GM19395 (cell line): ENCODE data around the gene TNF.

ENCODE experiments used
- ATAC-seq: cut with Tn5 transposase; IDR thresholded peaks from one replicate; pipeline ENCODE4 v1.9.1; 2021; ENCODE audit warnings: mild to moderate bottlenecking, moderate library complexity; ENCODE audit not compliant: unreplicated experiment

Gene TNF

GRCh38 chr6:31575335-31575901 lies at the start of gene TNF:
Gene TNF (plus strand): TSS chr6:31575565. CDS start chr6:31575742, 177 bp downstream.
- ATAC-seq = no peak

- no peak for ATAC-seq
Observed at GRCh38 chr6:31525932-31526591, 49.3 kb upstream of the TNF start.

DNA sequence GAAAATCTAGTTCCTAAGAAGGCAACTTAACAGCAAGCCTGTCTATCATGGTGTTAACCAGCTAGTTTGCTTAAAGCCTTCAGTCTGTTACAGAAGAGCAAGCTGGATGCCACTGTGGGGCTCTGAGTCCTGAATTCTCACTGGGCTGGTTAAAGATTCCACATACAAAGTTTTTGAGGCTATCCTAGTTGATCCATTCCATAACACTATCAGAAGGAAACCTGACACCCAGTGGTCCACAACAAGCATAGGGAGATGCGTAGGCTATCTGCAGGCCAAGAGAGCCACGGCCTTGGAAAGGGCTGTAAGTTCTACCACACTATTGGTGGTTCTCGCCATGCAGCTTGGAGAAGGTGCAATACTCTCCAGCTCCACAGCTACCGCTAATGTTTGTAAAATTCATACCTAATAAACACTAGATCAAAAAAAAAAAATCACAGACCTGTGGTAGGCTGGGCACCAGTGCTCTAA lies 47.0 kb upstream of the TNF start:
- no peak for ATAC-seq

DNA sequence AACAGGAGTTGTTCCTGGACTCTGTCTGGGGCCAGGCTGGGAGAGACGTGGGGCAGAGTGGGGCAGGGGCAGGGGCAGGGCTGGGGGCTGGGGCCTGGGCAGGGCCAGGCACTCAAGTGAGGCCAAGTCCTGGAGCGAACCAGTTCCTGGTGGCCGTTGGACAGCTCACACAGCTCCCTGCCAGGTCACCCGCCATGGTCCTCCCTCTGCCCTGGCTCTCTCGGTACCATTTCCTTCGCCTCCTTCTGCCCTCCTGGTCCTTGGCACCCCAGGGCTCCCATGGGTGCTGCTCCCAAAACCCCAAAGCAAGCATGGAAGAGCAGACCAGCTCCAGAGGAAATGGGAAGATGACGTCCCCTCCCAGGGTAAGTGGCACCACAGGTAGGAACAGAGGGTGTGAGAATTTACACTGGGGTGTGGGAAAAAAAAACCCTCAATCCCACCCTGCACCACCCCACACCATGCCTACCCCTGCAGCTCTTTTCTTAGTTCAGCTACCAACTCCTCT lies 46.5 kb upstream of the TNF start, which contains the start of gene MCCD1:
Gene MCCD1 (plus strand): TSS at position 142 of the 508 bp plus-strand sequence. CDS start 53 bp downstream, at position 195.
- ATAC-seq = no peak

DNA sequence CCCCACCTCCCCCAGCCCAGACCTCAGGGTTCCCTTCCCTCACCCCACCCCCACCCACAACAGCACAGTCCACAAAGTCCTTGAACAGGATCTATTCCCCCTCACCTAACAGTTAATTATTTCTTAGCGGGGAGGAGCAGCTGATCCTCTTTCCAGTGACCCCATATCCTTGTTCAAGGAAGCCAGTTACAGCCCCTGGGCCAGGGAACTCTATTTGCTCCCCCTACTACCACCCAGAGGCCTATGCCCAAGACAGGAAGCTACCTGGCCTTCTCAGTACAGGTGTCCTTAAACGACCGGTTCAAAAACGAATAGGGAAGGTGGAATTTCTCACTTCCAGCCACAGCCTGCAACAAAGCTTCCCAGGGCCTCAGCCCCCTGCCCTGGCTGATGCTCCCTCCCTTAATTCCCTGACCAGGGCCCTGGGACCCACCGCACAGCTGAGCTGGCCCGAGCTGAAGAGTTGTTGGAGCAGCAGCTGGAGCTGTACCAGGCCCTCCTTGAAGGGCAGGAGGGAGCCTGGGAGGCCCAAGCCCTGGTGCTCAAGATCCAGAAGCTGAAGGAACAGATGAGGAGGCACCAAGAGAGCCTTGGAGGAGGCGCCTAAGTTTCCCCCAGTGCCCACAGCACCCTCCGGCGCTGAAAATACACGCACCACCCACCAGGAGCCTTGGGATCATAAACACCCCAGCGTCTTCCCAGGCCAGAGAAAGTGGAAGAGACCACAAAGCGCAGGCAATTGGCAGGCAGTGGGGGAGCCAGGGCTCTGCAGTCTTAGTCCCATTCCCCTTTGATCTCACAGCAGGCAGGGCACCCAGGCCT lies 45.8 kb upstream of the TNF start:
- no peak for ATAC-seq

DNA sequence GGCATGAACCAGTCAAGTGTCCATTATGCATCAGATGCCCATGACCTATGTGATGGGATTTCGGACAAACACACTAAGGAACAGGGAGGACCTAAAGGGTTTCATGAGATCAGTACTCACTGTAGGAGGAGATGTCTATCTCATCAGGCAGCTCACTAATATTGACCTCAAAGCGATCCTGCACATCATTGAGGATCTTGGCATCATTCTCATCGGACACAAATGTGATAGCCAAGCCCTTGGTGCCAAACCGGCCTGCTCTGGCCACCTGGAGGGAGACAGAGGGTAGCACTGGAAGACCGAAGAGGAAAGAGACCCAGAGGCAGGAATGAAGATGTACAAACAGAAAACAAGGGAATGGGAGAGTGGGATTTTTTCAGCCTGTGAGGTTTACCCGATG lies 44.7 kb upstream of the TNF start:
- no peak for ATAC-seq

DNA sequence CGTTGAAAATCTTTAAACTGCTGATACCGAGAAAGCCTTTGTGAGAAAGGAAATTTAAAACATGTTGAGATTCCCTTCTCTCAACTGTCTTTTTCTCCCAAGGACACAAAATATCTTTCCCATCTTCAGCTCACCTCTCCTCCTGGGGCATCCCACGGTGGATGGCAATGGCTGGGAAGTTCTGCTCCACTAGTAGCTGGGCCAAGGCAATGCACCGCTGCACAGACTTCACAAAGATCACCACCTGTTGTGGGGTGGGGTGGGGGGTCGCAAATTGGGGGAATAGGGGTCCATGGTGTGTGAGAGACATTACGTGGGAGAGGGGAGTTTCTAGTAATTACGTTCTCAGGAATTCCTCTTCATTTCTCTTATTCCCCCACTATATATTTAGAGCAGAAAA lies 44.2 kb upstream of the TNF start:
- no peak for ATAC-seq

DNA sequence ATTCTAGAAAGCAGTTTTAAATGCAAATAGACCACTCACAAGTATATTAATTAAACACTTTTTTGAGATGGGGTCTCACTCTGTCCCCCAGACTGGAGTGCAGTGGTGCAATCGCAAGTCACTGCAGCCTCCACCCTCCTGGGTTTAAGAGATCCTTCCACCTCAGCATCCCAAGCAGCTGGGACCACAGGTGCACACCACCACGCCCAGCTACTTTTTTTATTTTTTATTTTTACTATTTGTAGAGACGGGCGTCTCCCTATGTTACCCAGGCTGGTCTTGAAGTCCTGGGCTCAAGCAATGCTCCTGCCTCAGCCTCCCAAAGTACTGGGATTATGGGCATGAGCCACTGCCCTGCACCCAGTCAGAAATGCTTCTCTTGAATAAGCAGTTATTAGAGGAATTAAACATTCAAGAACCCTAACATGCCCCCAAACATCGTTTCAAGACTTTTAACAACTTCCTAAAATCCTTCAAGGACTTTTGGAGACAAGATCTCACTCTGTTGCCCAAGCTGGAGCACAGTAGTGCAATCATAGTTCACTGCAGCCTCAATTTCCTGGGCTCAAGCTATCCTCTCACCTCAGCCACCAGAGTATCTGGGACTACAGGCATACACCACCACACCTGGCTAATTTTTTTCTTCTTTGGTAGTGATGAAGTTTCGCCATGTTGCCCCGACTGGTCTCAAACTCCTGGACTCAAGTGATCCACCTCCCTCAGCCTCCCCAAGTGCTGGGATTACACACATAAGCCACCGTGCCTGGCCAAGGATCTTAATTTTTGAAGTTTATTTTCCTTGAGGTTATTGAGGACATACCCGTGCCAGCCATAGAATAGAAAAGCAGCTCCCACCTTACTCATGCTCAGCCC lies 43.4 kb upstream of the TNF start:
- no peak for ATAC-seq

GRCh38 chr6:31532644-31533454 lies 42.5 kb upstream of the TNF start:
- ATAC-seq = no peak

DNA sequence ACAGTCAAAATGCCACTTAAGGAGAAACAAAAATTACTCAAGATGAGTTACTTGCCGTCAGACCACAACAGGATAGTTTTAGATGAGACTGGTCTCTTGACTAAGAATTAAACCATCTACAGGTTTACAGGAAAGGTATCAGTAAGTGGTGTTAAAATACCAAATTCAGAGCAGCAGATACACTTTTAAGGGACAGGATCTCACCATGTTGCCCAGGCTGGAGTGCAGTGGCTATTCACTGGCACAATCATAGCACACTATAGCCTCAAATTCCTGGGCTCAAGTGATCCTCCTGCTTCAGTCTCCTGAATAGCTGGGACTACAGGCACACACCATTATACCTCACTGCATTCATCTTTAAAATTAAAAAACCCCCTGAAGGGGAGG lies 41.9 kb upstream of the TNF start:
- ATAC-seq = no peak

- no peak for ATAC-seq
Observed at GRCh38 chr6:31534011-31534410, 41.4 kb upstream of the TNF start.

GRCh38 chr6:31534521-31535040 lies 40.8 kb upstream of the TNF start:
- ATAC-seq = no peak

- ATAC-seq = no peak
Observed at GRCh38 chr6:31535538-31536324, 39.6 kb upstream of the TNF start.

GRCh38 chr6:31538805-31539400 lies 36.5 kb upstream of the TNF start:
- ATAC-seq = no peak

- ATAC-seq = no peak
Observed at GRCh38 chr6:31540640-31541039, 34.7 kb upstream of the TNF start.

- ATAC-seq = no peak
Observed at GRCh38 chr6:31541059-31541657, 34.2 kb upstream of the TNF start.

DNA sequence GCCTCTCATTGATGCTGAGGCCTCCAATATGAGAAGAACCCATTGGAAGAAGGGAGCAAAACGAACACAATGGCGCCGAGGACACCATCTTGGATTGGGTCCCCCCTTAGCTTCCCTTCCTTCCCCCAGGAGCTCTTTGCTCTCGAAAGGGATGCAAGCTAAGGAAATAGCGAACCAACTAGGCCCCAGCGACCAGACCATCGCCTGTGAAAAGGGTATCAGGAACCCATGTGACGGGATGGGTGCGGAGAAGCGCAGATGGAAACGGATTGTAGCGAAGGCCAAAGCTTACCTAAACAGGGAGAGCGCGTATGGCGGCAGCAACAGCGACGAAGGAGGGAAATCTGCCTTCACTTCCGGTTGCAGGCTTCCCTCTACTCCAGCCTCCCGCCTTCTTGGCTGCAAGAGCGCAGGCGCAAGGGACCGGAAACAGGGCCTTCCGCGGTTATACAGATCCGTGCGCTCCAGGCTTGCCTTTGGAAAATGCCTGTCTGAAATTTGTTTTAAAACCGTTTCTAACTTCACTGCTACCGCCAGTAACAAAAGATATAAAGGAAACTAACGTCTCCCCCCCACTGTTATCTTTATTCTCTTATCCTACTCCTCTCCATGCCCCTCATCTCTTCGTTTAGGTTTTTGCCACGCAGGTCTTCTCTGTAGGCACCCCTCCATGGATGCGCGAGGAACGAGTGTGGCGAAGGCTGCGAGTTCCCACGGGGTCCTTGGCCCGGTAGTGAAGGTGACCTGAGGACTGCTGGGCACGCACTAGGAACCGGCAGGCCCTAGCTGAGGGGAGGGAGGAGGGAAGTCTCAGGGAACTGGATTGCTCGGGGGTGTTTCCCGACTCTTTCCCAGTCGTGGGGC lies 33.5 kb upstream of the TNF start, which contains the start of gene DDX39B:
Gene DDX39B (minus strand): TSS at position 346 of the 864 bp plus-strand sequence. CDS start 1,471 bp downstream, outside the sequence.
- ATAC-seq = peak; percentile 71
